PC-9 (cell line): ENCODE results near the gene PDRG1.

Experiments used
- CTCF ChIP-seq: fragments of 200-600 bp; sonication (generic); conservative IDR thresholded peaks from 2 replicates; pipeline ENCODE4 v1.6.1; 2017; ENCODE audit warnings: mixed run types, antibody characterized with exemption, mild to moderate bottlenecking, moderate library complexity
- EZH2 ChIP-seq: fragments of 200-600 bp; sonication (generic); IDR thresholded peaks from 2 replicates; pipeline ENCODE4 v1.8.0; 2017; ENCODE audit warnings: antibody characterized with exemption, low read depth

- TF ChIP-seq CTCF (no peak), EZH2 (no peak)
Observed at GRCh38 chr20:31934968-31935764, 16.7 kb downstream of the PDRG1 start.
